BE2C (cell line): ENCODE results near the gene PKP3.
A peak's percentile ranks its signal among the peaks of the same experiment; 100 is the strongest.

Experiments
- DNase-seq: peaks from one replicate; pipeline ENCODE4 v3.0.0-alpha.2; 2020
- H3K27me3 ChIP-seq: fragments of 250-450 bp; sonication (Bioruptor Pico); 2 replicates; pipeline ENCODE4 v1.5.1; 2020; ENCODE audit warnings: mild to moderate bottlenecking
- H3K36me3 ChIP-seq: fragments of 250-450 bp; sonication (Bioruptor Pico); 2 replicates; pipeline ENCODE4 v1.5.1; 2020; ENCODE audit warnings: mild to moderate bottlenecking
- H3K4me1 ChIP-seq: fragments of 250-450 bp; sonication (Bioruptor Pico); 2 replicates; pipeline ENCODE4 v1.5.1; 2020
- H3K4me3 ChIP-seq: 2 replicates; pipeline ENCODE4 v1.5.1; 2011; ENCODE audit warnings: low read depth, low read length
- H3K9me3 ChIP-seq: fragments of 250-450 bp; sonication (Bioruptor Pico); 2 replicates; pipeline ENCODE4 v1.5.1; 2020
- TF ChIP-seq, protein P1 (sequence below): IDR thresholded peaks from 2 replicates; pipeline ENCODE4 v1.5.1; 2012; ENCODE audit warnings: mild to moderate bottlenecking, low read depth, low read length

The PKP3 gene

DNA sequence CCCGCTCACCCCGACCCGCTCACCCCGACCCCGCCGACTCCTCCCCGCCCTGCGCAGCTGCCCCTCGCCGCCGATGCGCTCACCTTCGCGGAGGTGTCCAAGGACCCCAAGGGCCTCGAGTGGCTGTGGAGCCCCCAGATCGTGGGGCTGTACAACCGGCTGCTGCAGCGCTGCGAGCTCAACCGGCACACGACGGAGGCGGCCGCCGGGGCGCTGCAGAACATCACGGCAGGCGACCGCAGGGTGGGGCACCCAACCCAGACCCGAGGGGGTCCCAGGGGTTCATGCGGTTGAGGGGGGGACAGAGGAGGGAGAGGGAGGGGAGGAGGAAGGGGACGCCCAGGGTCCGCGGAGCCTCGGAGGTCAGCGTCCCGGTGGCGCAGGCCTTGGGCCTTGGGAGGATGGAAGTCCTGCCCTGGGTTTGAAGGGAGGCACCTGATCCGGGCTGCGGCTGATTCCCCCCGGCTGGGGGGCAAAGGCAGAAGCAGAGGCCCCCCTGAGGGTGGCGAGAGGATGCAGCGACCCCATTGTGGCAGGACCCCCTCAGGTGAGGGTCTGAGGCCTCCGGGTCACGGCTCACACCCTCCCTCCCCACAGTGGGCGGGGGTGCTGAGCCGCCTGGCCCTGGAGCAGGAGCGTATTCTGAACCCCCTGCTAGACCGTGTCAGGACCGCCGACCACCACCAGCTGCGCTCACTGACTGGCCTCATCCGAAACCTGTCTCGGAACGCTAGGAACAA lies 9.2 kb downstream of the PKP3 start:
- DNase-seq, result no peak
- Histone ChIP-seq H3K9me3 (no peaks in the 10 kb centered on the region), H3K4me3 (no peak overlapping the region), H3K36me3 (no peaks in the 10 kb centered on the region), H3K4me1 (no peaks in the 10 kb centered on the region), H3K27me3 (no peaks in the 10 kb centered on the region)
- TF ChIP-seq, protein P1, sequence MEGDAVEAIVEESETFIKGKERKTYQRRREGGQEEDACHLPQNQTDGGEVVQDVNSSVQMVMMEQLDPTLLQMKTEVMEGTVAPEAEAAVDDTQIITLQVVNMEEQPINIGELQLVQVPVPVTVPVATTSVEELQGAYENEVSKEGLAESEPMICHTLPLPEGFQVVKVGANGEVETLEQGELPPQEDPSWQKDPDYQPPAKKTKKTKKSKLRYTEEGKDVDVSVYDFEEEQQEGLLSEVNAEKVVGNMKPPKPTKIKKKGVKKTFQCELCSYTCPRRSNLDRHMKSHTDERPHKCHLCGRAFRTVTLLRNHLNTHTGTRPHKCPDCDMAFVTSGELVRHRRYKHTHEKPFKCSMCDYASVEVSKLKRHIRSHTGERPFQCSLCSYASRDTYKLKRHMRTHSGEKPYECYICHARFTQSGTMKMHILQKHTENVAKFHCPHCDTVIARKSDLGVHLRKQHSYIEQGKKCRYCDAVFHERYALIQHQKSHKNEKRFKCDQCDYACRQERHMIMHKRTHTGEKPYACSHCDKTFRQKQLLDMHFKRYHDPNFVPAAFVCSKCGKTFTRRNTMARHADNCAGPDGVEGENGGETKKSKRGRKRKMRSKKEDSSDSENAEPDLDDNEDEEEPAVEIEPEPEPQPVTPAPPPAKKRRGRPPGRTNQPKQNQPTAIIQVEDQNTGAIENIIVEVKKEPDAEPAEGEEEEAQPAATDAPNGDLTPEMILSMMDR, result no peak

DNA sequence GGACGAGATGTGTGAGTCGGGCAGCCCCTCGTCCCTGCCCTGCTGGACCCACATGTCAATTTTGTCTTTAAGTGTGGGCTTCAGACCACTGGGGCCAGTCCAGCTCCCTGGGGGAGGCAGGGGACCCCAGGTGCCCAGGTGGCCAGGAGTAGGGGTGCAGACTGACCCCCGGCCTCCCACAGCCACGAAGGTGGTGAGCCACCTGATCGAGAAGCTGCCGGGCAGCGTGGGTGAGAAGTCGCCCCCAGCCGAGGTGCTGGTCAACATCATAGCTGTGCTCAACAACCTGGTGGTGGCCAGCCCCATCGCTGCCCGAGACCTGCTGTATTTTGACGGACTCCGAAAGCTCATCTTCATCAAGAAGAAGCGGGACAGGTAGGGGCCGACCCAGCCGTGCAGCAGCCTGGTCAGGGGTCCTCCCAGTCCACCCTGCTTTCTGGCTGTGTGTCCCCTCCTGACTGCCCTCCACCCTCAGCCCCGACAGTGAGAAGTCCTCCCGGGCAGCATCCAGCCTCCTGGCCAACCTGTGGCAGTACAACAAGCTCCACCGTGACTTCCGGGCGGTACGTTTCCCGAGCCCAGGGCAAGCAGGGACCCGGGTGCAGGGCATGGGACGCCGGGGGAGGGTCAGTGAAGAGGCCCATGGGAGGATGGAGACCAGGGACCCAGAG lies 9.9 kb downstream of the PKP3 start:
- H3K4me1 ChIP-seq, result no peaks in the 10 kb centered on the region
- H3K4me3 ChIP-seq, result no peak overlapping the region
- DNase-seq, result no peak
- H3K9me3 ChIP-seq, result no peaks in the 10 kb centered on the region
- TF ChIP-seq, protein P1, result no peak
- H3K27me3 ChIP-seq, result no peaks in the 10 kb centered on the region
- H3K36me3 ChIP-seq, result no peaks in the 10 kb centered on the region

DNA sequence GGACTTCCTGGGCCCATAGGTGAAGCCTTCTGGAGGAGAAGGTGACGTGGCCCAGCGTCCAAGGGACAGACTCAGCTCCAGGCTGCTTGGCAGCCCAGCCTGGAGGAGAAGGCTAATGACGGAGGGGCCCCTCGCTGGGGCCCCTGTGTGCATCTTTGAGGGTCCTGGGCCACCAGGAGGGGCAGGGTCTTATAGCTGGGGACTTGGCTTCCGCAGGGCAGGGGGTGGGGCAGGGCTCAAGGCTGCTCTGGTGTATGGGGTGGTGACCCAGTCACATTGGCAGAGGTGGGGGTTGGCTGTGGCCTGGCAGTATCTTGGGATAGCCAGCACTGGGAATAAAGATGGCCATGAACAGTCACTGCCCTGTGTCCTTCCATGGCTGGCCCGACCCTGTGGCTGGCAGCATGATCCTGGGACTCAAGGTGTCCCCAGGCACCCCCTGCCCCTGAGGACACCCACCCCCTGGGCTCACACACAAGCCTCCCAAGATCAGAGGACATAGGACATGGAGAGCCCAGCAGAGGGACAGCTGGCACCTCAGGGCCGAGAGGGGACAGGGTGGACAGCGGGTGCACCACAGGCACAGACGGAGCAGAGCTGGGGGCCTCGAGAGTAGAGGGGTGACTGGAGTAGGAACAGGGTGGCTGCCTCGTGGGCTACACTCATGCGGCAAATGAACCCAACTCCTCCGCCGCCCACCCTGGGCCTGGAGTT lies 10.7 kb downstream of the PKP3 start:
- no peaks in the 10 kb centered on the region for H3K9me3 ChIP-seq
- H3K36me3 ChIP-seq, result no peaks in the 10 kb centered on the region
- DNase-seq, result no peak
- no peaks in the 10 kb centered on the region for H3K27me3 ChIP-seq
- H3K4me3 ChIP-seq, result no peak overlapping the region
- TF ChIP-seq, protein P1, result no peak
- H3K4me1 ChIP-seq, result no peaks in the 10 kb centered on the region

DNA sequence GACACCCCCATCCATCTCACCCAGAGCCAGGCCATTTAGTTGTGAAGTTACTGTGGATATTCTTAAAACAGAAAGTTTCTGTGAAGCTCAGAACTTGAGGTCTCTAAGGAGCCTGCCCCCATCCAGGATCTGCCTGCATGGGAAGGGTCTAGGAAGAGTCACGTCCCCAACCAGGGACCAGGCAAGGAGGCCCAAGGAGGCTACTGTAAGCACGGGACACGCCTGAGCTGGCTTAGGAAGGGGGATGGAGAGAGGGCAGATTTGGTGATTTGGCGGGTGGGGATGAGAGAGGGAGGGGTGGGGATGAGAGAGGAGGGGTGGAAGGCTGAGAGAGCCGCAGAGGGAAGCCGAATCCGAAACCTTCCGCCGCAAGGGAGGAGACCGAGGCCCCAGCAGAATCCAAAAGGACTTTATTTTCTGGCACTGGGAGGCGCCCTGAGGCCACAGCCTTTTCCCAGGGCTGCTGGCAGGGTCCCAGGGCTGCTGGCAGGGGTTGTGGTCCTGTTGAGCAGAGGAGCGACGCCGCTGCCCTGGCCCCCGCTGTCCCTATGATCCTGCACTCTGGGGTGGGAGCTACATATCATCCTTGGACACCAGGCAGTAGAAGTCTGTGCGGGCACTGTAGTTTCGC lies 11.4 kb downstream of the PKP3 start:
- Histone ChIP-seq H3K36me3 (no peaks in the 10 kb centered on the region), H3K4me3 (no peak overlapping the region), H3K9me3 (no peaks in the 10 kb centered on the region), H3K4me1 (no peaks in the 10 kb centered on the region), H3K27me3 (no peaks in the 10 kb centered on the region)
- no peak for DNase-seq
- TF ChIP-seq, protein P1, result no peak

DNA sequence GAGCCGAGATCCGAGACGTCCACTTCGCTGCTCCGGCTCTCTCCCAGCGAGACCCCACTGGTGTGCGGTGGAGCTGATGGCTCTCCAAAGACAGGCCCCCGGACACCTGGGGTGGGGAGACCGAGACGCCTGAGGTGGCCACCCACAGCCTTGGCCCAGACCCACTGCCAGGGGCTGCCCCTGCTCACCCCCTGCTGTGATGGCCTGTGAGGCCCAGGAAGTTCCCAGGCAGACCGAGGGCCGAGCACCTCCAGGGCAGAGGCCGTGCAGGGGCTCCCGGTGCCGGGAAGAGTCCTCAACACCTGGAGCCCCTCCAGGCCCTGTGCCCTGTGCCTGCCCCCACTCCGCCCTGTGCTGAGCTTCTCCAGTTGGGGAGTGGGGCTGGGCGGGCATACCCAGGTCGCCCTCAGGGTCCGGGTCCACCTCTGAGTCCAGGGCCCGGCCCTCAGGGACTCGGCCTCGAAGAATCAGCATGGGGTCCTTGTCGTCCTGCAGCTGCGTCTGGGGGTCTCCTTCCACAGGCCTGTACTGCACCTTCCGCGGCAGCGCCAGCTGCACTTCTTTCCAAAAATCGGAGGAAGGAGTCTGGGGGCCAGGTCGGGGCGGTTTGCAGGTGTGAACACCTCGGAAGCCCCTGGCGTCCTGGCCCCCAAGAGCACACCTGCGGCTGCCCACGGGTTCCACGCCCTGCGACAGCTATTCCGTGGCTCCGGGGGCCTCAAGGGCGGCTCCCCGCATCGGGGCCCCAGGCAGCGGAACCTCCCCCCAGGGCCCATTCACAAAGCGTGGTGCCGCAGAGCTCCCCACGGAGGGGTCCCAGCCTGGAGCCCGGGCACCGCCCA lies 12.2 kb downstream of the PKP3 start:
- Histone ChIP-seq H3K4me1 (no peaks in the 10 kb centered on the region), H3K27me3 (no peaks in the 10 kb centered on the region), H3K4me3 (peak overlapping the region; percentile 34), H3K9me3 (no peaks in the 10 kb centered on the region), H3K36me3 (no peaks in the 10 kb centered on the region)
- TF ChIP-seq, protein P1, result no peak
- no peak for DNase-seq
